Sigmoid colon (tissue), 7 donors: Measurements from ENCODE around the gene PPFIA4. TPM values are rescaled to one million over a fixed set of nuclear protein-coding genes. Genes with fewer than 3 reads are reported as not detected.

Experiments
- DNase-seq: peaks from one replicate; pipeline ENCODE4 v3.0.0-alpha.2; 2019
- H3K27ac ChIP-seq, 4 donors: fragments of 200-600 bp; sonication (generic); one replicate each; pipeline ENCODE4 v1.5.1; 2016 to 2019; ENCODE audit warnings: mild to moderate bottlenecking in 1 of 4
- H3K27me3 ChIP-seq, 3 donors: fragments of 200-600 bp; sonication (generic); one replicate each; pipeline ENCODE4 v1.5.1; 2019; ENCODE audit warnings: mild to moderate bottlenecking in 1 of 3
- H3K36me3 ChIP-seq, 4 donors: fragments of 200-600 bp; sonication (generic); one replicate each; pipeline ENCODE4 v1.5.1; 2016 to 2019
- H3K4me1 ChIP-seq, 4 donors: fragments of 200-600 bp; sonication (generic); one replicate each; pipeline ENCODE4 v1.5.1; 2017 to 2019
- H3K4me3 ChIP-seq, 4 donors: fragments of 200-600 bp; sonication (generic); one replicate each; pipeline ENCODE4 v1.5.1; 2017 to 2019; ENCODE audit warnings: mild to moderate bottlenecking in 2 of 4, moderate library complexity in 1 of 4
- H3K9me3 ChIP-seq, 4 donors: fragments of 200-600 bp in 3 of 4; sonication (generic) in 3 of 4; one replicate each; pipeline versions ENCODE4 v1.5.1 to v1.6.1; 2013 to 2019
- CTCF ChIP-seq, 4 experiments: fragments of 450-650 bp in 3 of 4; fragments of 200-600 bp in 1 of 4; IDR thresholded peaks; one replicate each; pipeline ENCODE4 v1.5.1; 2016 to 2019; ENCODE audit warnings: antibody characterized with exemption in 4 of 4, mild to moderate bottlenecking in 3 of 4, moderate library complexity in 2 of 4
- EP300 ChIP-seq, 4 donors: sonication (generic); formaldehyde crosslinking; IDR thresholded peaks; one replicate each; pipeline ENCODE4 v1.6.1; 2017; ENCODE audit warnings: antibody characterized with exemption in 4 of 4
- POLR2A ChIP-seq, 2 donors: fragments of 450-650 bp; IDR thresholded peaks; one replicate each; pipeline ENCODE4 v1.6.1; 2016; ENCODE audit warnings: antibody characterized with exemption in 2 of 2, mild to moderate bottlenecking in 2 of 2, moderate library complexity in 2 of 2
- POLR2AphosphoS5 ChIP-seq, 4 donors: sonication (generic); formaldehyde crosslinking; IDR thresholded peaks; one replicate each; pipeline ENCODE4 v1.6.1; 2017; ENCODE audit warnings: antibody characterized with exemption in 4 of 4
- WGBS, 2 donors: extraction: QIAGEN DNeasy Blood & Tissue Kit; methylation state at CpG; one replicate each; pipeline ENCODE4 v1.1.7; 2013; 5-methylcytosine and 5-hydroxymethylcytosine counted together
- intact Hi-C: fragments of 100-400 bp; cut with DNase I; formaldehyde crosslinking; loops from one replicate; pipeline ENCODE4 v1.15.1; 2023
- polyA plus RNA-seq, 3 donors: library from polyadenylated mRNA; stranded (reverse); fragments of 200-250 nt; gene quantifications; one replicate each; pipeline ENCODE4 v1.2.3, GENCODE V29; 2013
- total RNA-seq, 4 donors: library from RNA; depleted of rRNA; stranded (reverse); fragments of >200 nt; gene quantifications; one replicate each; pipeline ENCODE4 v1.1.0, GENCODE V29; 2016
- donor health status: healthy with polysubstance abuse.
- donor health status: Bipolar disorder and iron deficiency.
- donor health status: healthy.

PPFIA4 gene
- total and polyA plus RNA-seq, 7 donors, result 0.52 to 15.0 (median 1.4) TPM; not detected in 2

GRCh38 chr1:203116091-203116820 is 90.0 kb downstream of the PPFIA4 start:
- no peak for DNase-seq
- intact Hi-C loops, result no loop called here
- Histone ChIP-seq H3K36me3 (no peaks in the 10 kb centered on the region), H3K27ac (no peak overlapping the region), H3K27me3 (peaks cover 0 to 30% (median 21%) of the 10 kb centered on the region in 3 donors), H3K4me3 (no peak overlapping the region), H3K4me1 (peaks cover 0 to 7% (median 4%) of the 10 kb centered on the region in 4 donors), H3K9me3 (no peaks in the 10 kb centered on the region)
- no peak for TF ChIP-seq POLR2A (IDR thresholded peaks at IDR 0.05)
- no peak for TF ChIP-seq EP300 (IDR thresholded peaks at IDR 0.05)
- no peak for TF ChIP-seq POLR2AphosphoS5 (IDR thresholded peaks at IDR 0.05)
- no peak for TF ChIP-seq CTCF (IDR thresholded peaks at IDR 0.05)
- WGBS, 2 donors, result 46 to 75% methylated on average over 10 of the region's 10 CpGs

- TF ChIP-seq POLR2A (IDR thresholded peaks at IDR 0.05) (no peak), CTCF (IDR thresholded peaks at IDR 0.05) (peak in 3 of 4 experiments; percentile 50 to 77 (median 56))
- WGBS, 2 donors, result 18 to 29% methylated on average over 35 of the region's 35 CpGs
- no peak overlapping the region for H3K27ac ChIP-seq
- H3K27me3 ChIP-seq, result peaks cover 0 to 47% (median 21%) of the 10 kb centered on the region in 3 donors
- no peaks in the 10 kb centered on the region for H3K9me3 ChIP-seq
- intact Hi-C loops, result loop anchor here (2.0 kb wide), 1 partner anchor 99 kb away; no protein-coding TSS in a partner anchor
- DNase-seq, result peak; percentile 80
- H3K4me1 ChIP-seq, result peaks cover 0 to 7% (median 4%) of the 10 kb centered on the region in 4 donors
- no peaks in the 10 kb centered on the region for H3K36me3 ChIP-seq
- H3K4me3 ChIP-seq, result no peak overlapping the region
Observed at GRCh38 chr1:203117611-203118575, 91.6 kb downstream of the PPFIA4 start.

- intact Hi-C loops, result loop anchor here (2.0 kb wide), 1 partner anchor 82 kb away; no protein-coding TSS in a partner anchor
Observed at GRCh38 chr1:203120325-203121153, 94.2 kb downstream of the PPFIA4 start.

More at GRCh38 chr1:203120325-203121153, 94.2 kb downstream of the PPFIA4 start:
- TF ChIP-seq CTCF (IDR thresholded peaks at IDR 0.05) (no peak), POLR2A (IDR thresholded peaks at IDR 0.05) (no peak), EP300 (IDR thresholded peaks at IDR 0.05) (no peak), POLR2AphosphoS5 (IDR thresholded peaks at IDR 0.05) (no peak)
- H3K9me3 ChIP-seq, result no peaks in the 10 kb centered on the region
- H3K36me3 ChIP-seq, result no peaks in the 10 kb centered on the region
- DNase-seq, result peak; percentile 46
- peaks cover 0 to 7% (median 4%) of the 10 kb centered on the region in 4 donors for H3K4me1 ChIP-seq
- 76 to 79% methylated on average over 7 of the region's 7 CpGs for WGBS, 2 donors
- peaks cover 0 to 68% (median 31%) of the 10 kb centered on the region in 3 donors for H3K27me3 ChIP-seq
- no peak overlapping the region for H3K27ac ChIP-seq
- H3K4me3 ChIP-seq, result no peak overlapping the region
